ENCODE measurements around the gene ZNF407.

GRCh38 chr18:75072672-75073371 lies 475.2 kb downstream of the ZNF407 start:
- TF ChIP-seq POLR2A (IDR thresholded peaks at IDR 0.05; ENCODE audit: borderline replicate concordance, extremely low read depth, insufficient read depth, insufficient read length) (no peak), FOSL1 (IDR thresholded peaks at IDR 0.05; ENCODE audit: low read depth) (no peak), REST (IDR thresholded peaks at IDR 0.05; ENCODE audit: low read depth) (no peak), SIN3A (IDR thresholded peaks at IDR 0.05; ENCODE audit: low read depth) (no peak), EZH2 (IDR thresholded peaks at IDR 0.05) (no peak)
- TF ChIP-seq, protein P1, sequence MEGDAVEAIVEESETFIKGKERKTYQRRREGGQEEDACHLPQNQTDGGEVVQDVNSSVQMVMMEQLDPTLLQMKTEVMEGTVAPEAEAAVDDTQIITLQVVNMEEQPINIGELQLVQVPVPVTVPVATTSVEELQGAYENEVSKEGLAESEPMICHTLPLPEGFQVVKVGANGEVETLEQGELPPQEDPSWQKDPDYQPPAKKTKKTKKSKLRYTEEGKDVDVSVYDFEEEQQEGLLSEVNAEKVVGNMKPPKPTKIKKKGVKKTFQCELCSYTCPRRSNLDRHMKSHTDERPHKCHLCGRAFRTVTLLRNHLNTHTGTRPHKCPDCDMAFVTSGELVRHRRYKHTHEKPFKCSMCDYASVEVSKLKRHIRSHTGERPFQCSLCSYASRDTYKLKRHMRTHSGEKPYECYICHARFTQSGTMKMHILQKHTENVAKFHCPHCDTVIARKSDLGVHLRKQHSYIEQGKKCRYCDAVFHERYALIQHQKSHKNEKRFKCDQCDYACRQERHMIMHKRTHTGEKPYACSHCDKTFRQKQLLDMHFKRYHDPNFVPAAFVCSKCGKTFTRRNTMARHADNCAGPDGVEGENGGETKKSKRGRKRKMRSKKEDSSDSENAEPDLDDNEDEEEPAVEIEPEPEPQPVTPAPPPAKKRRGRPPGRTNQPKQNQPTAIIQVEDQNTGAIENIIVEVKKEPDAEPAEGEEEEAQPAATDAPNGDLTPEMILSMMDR (IDR thresholded peaks at IDR 0.05 in 2 of 3, conservative IDR thresholded peaks at IDR 0.05 in 1 of 3; ENCODE audit: borderline replicate concordance in 1 of 3, insufficient read depth in 1 of 3, low read depth in 2 of 3, low read length in 2 of 3): no peak
- TF ChIP-seq, protein P2, sequence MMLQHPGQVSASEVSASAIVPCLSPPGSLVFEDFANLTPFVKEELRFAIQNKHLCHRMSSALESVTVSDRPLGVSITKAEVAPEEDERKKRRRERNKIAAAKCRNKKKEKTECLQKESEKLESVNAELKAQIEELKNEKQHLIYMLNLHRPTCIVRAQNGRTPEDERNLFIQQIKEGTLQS (IDR thresholded peaks at IDR 0.05): no peak
